ENCODE measurements around the gene BRSK2.
"Not testable (repeated sequence)": the region's sequence is repeated elsewhere in the genome, so short reads cannot be mapped to it uniquely, and the experiment has no call there.

DNA sequence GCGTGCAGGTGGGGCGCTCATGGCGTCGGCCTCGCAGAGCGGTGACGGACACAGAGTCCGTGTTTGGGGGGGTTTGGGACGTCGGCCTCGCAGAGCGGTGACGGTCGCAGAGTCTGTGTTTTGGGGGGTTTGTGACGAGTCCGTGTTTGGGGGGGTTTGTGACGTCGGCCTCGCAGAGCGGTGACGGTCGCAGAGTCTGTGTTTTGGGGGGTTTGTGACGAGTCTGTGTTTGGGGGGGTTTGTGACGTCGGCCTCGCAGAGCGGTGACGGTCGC, 20.1 kb downstream of the BRSK2 start:
- not testable (repeated sequence) for TF ChIP-seq ZNF274 (IDR thresholded peaks at IDR 0.05; ENCODE audit: low read depth, low read length); SUZ12 (IDR thresholded peaks at IDR 0.05; ENCODE audit: extremely low read depth, insufficient read depth, insufficient read length); YY1 (IDR thresholded peaks at IDR 0.05; ENCODE audit: insufficient read depth, insufficient read length)
